ENCODE measurements around the gene CEP104.

DNA sequence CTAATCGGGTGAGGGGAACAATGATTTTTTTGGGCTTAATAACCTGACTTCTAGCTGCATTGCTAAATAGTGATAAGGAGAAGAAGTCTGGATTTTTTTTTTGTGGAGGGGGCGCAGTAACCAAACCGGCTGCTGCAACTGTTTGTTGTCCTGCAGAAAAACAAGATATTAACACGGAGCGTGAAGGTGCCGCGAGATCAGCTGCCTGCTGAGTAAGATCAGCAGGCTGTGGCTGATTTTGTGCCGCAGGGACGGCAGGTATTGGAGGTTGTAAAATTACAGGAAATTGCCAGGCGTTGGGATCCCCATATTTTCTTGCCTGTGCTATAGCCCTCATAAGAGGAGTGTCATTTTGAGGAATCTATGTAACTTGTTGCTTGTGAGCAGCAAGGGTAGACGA lies 52.0 kb downstream of the CEP104 start:
- TF ChIP-seq, protein P1, sequence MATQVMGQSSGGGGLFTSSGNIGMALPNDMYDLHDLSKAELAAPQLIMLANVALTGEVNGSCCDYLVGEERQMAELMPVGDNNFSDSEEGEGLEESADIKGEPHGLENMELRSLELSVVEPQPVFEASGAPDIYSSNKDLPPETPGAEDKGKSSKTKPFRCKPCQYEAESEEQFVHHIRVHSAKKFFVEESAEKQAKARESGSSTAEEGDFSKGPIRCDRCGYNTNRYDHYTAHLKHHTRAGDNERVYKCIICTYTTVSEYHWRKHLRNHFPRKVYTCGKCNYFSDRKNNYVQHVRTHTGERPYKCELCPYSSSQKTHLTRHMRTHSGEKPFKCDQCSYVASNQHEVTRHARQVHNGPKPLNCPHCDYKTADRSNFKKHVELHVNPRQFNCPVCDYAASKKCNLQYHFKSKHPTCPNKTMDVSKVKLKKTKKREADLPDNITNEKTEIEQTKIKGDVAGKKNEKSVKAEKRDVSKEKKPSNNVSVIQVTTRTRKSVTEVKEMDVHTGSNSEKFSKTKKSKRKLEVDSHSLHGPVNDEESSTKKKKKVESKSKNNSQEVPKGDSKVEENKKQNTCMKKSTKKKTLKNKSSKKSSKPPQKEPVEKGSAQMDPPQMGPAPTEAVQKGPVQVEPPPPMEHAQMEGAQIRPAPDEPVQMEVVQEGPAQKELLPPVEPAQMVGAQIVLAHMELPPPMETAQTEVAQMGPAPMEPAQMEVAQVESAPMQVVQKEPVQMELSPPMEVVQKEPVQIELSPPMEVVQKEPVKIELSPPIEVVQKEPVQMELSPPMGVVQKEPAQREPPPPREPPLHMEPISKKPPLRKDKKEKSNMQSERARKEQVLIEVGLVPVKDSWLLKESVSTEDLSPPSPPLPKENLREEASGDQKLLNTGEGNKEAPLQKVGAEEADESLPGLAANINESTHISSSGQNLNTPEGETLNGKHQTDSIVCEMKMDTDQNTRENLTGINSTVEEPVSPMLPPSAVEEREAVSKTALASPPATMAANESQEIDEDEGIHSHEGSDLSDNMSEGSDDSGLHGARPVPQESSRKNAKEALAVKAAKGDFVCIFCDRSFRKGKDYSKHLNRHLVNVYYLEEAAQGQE (IDR thresholded peaks at IDR 0.05; ENCODE audit: unreplicated experiment) = no peak
- no peak for TF ChIP-seq EZH2 (IDR thresholded peaks at IDR 0.05; ENCODE audit: low read depth, unreplicated experiment)
- TF ChIP-seq CTCF (conservative IDR thresholded peaks at IDR 0.05; ENCODE audit: low read depth in 2 of 2) = no peak
- no peak for TF ChIP-seq JUNB (IDR thresholded peaks at IDR 0.05; ENCODE audit: unreplicated experiment)
- no peak for TF ChIP-seq EZH2phosphoT487 (IDR thresholded peaks at IDR 0.05; ENCODE audit: unreplicated experiment)

Measured in GM23338 (cell line).